ENCODE data around the gene GRIP1.

DNA sequence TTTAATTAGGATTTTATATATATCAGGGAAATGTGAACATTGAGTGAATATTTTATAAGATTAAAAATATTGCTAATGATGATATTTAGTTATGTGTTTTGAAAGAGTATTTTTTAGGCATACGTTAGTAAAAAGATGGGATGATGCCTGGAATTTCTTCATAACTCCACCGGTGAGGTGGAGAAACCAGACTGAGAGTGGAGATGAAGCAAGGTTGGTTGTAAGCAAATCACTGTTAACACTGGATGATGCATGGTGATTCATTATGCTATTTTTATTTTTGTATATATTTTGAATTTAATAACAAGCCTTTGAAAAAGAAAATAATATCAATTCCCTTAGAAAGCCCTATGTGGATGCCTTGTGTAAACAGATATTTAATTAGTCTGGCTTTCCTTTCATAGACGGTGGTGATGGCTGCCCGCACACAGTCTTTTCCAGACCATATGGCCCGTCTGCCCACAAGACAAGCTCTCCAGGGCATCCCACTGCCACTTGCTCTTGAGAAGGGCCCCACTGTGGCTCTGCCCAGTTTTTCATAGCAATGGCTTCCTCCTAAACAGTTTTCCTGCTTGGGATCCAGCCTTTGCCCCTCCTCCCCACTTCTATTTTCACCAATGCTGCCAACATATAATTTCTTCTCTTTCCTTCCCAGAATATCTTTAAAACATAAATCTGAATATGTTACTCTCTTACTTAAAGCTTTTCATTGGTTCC lies 281.1 kb downstream of the GRIP1 start:
- TF ChIP-seq, protein P1, sequence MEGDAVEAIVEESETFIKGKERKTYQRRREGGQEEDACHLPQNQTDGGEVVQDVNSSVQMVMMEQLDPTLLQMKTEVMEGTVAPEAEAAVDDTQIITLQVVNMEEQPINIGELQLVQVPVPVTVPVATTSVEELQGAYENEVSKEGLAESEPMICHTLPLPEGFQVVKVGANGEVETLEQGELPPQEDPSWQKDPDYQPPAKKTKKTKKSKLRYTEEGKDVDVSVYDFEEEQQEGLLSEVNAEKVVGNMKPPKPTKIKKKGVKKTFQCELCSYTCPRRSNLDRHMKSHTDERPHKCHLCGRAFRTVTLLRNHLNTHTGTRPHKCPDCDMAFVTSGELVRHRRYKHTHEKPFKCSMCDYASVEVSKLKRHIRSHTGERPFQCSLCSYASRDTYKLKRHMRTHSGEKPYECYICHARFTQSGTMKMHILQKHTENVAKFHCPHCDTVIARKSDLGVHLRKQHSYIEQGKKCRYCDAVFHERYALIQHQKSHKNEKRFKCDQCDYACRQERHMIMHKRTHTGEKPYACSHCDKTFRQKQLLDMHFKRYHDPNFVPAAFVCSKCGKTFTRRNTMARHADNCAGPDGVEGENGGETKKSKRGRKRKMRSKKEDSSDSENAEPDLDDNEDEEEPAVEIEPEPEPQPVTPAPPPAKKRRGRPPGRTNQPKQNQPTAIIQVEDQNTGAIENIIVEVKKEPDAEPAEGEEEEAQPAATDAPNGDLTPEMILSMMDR (IDR thresholded peaks at IDR 0.05 in 4 of 5, conservative IDR thresholded peaks at IDR 0.05 in 1 of 5) = no peak
- TF ChIP-seq POLR2A (IDR thresholded peaks at IDR 0.05) = no peak
